ENCODE measurements around the gene STAT5B. TPM values are rescaled to one million over a fixed set of nuclear protein-coding genes. Genes with fewer than 3 reads are reported as not detected.
"Not testable (repeated sequence)": the region's sequence is repeated elsewhere in the genome, so short reads cannot be mapped to it uniquely, and the experiment has no call there.

Gene STAT5B
- 13.7 and 14.4 TPM in 2 replicates for total RNA-seq (2014; rRNA removed; shearing (Covaris generic); ENCODE audit: low replicate concordance)

DNA sequence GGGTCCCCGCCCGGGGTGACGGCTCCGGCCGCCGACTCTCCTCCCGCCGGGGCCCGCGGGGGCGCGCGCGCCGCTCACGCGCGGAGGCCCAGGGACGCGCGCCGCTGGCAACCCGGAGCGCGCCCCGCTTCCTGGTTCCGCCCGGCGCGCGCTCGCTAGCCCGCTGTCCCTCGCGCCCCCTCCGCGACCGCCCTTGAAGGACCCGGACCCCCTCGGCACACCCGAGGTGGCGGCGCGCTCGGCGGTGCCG lies at the start of gene STAT5B:
TSS of gene STAT5B (minus strand) at position 33 of the 250 bp plus-strand sequence. CDS start 44,264 bp downstream, outside the sequence.
- in situ Hi-C loops (cut with HindIII; ENCODE audit: low pct_unique_long_range_greater_than_20kb, low sequenced_read_pairs), result loop anchor here (10.0 kb wide), 1 partner anchor 71 kb away; no protein-coding TSS in a partner anchor
- peak; percentile 57 for DNase-seq (ENCODE audit: low read depth)

DNA sequence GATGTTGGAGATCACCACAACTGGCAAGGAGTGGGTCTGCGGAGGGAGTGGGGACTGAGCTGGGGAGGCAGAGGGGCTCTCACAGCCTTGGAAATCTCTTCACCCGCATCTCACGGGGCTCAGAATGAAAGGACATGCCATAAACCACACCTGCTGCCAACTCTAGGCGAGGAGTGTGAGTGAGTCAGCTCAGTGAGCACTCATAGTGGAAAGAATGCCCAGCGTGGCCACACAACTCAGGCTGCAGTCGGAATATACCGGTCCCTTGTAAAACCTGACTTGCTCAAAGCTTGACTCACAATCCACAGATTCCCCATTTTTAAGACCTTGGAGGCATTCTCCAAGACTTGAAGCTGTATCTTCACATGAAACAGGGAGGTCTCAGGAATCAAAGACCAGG lies 48.8 kb upstream of the STAT5B start:
- in situ Hi-C loops (cut with HindIII; ENCODE audit: low pct_unique_long_range_greater_than_20kb, low sequenced_read_pairs), result no loop called here
- peak; percentile 63 for DNase-seq (ENCODE audit: low read depth)

DNA sequence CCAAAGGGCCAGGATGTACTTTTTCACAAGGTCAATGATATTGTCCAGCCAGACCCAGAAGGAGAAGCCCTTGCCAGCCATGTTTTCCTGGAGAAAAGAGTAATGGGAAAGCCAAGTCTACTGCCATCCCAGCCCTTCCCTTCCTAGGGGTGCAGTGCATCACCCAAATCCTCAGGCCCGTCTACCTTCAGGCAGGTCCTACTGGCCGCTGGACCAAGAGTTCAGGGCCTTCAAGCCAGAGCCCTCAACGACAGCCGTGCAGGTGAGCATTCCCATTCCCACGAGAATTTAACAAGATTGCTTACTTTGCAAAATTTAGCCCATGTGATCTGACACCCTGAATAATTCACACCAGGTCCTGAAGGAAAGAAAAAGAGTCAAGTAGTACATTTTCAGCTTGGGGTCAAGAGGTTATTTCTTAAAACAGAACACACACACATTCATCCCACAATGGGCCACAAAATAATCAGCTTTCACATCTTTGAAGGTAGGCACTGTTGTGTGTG lies 47.1 kb upstream of the STAT5B start:
- in situ Hi-C loops (cut with HindIII; ENCODE audit: low pct_unique_long_range_greater_than_20kb, low sequenced_read_pairs), result no loop called here
- DNase-seq (ENCODE audit: low read depth), result no peak

DNA sequence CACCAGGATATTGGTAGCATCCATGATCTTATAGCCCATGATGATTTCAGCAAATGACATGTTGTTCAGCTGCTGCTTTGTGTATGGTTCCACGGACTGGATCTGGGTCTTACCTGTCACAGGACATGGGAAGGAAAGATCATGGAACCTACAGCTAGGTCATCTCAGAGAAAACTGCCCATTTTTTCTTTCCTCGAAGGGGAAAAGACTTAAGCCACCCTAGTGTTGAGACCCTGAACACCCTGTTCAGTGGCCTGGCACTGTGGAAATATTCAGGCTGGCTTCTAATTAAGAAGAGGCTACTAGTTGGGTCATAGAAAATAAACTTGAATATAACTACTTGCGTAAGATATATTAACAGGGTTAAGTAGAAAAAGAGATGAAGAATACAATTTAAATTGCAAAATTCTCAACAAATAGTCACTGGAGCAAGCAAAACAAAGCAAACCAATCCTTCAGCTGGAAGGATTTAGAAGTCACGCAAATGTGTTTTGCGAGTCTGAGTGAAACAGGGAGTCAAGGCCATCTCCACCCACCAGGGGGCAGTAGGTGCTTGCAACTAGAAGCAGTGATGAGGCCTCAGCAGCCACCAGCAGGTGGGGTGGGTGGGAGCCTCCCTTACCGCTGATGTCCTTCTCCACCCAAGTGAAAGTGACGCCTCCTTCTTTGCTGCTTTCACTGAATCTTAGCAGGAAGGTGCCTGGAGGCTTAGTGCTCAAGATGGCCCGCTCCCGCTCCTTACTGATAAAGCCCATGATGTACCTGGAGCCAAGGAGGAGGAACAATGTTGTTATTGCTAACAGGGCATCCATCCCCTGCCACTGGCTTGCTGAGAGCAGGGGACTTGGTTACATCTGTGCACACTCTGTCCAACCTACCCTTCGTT lies 46.4 kb upstream of the STAT5B start:
- in situ Hi-C loops (cut with HindIII; ENCODE audit: low pct_unique_long_range_greater_than_20kb, low sequenced_read_pairs), result no loop called here
- DNase-seq (ENCODE audit: low read depth), result peak; percentile 87

DNA sequence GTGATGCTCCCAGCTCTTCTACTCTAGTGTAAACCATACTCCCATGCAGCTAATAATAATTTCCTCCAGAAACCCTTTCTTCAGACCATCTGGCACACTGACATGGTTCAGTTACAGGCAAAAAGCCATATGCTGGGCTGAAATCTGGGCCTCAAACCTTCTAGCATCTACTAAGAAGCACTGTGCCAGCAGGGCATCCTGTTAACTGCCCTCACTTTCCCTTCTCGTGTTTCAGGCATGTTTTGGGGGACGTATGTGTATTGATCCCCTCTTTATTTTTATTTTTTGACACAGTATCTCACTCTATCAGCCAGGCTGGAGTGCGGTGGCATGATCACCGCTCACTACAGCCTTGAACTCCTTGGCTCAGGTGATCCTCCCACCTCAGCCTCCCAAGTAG lies 45.4 kb upstream of the STAT5B start:
- no peak for DNase-seq (ENCODE audit: low read depth)
- in situ Hi-C loops (cut with HindIII; ENCODE audit: low pct_unique_long_range_greater_than_20kb, low sequenced_read_pairs), result no loop called here

DNA sequence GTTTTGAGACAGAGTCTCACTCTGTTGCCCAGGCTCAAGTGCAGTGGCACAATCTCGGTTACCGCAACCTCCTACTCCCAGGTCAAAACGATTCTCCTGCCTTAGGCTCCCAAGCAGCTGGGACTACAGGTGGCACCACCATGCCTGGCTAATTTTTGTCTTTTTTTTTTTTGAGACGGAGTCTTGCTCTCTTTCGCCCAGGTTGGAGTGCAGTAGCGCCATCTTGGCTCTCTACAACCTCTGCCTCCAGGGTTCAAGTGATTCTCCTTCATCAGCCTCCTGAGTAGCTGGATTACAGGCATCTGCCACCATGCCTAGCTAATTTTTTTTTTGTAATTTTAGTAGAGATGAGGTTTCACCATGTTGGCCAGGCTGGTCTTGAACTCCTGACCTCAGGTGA lies 41.8 kb upstream of the STAT5B start:
- in situ Hi-C loops (cut with HindIII; ENCODE audit: low pct_unique_long_range_greater_than_20kb, low sequenced_read_pairs), result loop anchor here (10.0 kb wide), 1 partner anchor 53 kb away; no protein-coding TSS in a partner anchor
- DNase-seq (ENCODE audit: low read depth), result not testable (repeated sequence)

DNA sequence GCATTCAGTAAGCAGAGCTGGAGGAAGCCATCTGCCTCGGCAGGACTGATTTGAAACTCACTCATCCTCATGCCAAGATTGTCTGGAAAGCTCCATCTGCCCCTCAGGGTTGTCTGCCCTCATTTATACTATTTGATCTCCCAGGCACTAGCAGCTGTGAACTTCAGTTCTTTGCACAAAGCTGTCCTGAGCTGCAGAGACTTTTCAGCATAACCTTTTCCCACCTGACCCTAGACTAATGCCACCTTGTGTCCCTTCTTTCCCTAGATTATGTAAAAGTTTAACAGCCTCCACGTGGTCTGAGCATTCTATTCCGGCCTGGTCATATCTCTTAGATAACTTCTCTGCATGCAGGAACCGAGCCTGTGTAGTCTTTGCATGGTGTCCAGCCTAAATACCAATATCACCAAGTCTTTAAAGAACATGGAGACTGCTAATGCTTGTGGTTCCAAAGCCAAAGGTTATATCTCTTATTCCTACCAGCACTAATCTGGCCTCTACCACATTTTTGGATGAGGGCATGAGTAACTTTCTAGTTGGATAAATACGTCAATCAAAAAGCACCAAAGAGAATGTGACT lies 41.2 kb upstream of the STAT5B start:
- in situ Hi-C loops (cut with HindIII; ENCODE audit: low pct_unique_long_range_greater_than_20kb, low sequenced_read_pairs), result loop anchor here (10.0 kb wide), 1 partner anchor 53 kb away; no protein-coding TSS in a partner anchor
- DNase-seq (ENCODE audit: low read depth), result no peak

DNA sequence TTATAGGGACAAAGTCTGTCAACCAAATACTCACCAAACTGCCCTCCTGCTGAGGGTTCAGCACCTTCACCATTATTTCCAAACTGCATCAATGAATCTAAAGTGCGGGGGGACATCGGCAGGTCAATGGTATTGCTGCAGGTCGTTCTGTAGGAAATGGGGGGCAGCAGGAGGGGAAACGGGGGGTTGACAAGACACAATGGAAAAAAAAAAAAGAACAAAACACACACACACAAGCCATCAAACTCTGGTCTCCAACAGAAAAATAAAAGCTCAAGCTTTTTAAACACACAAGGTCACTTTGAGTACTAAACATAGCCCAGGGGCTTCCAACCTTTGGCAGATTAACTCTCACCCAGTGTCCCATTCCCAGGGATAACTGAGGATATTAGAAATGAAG lies 40.6 kb upstream of the STAT5B start:
- in situ Hi-C loops (cut with HindIII; ENCODE audit: low pct_unique_long_range_greater_than_20kb, low sequenced_read_pairs), result loop anchor here (10.0 kb wide), 1 partner anchor 52 kb away; no protein-coding TSS in a partner anchor
- DNase-seq (ENCODE audit: low read depth), result no peak

DNA sequence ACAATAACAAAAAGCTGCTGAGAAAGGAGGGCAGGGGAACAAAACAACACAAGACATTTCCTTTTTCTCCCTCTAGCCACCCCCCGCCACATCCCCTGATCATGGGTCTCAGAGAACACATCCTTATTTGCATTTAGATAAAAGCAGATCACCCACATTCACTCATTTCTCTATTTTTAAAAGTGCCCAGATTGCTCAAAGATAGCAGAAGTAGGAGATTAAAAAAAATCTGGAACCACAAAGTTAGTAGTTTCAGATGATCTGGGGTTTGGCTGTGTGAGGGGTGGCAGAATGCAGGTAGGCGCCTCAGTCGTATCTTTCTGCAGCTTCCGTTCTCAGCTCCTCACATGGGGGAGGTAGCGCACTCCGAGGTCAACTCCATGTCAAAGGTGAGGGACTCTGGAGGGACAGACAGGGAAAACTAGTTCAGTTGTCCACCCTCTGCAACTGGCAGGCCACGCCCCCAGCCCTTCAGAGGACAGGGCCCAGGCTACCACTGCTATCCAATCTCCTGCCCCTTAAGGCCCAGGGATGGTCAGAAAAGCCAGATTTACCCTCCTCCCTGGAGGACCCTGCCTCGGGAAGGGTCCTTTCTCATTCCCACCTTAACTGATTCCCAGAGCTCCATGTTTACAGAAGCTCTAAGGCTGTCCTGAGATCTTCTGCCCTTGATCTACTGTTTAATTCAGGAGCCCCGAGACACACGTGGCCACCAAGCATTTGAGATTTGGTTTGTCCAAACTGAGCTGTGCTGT lies 39.4 kb upstream of the STAT5B start:
- DNase-seq (ENCODE audit: low read depth), result no peak

DNA sequence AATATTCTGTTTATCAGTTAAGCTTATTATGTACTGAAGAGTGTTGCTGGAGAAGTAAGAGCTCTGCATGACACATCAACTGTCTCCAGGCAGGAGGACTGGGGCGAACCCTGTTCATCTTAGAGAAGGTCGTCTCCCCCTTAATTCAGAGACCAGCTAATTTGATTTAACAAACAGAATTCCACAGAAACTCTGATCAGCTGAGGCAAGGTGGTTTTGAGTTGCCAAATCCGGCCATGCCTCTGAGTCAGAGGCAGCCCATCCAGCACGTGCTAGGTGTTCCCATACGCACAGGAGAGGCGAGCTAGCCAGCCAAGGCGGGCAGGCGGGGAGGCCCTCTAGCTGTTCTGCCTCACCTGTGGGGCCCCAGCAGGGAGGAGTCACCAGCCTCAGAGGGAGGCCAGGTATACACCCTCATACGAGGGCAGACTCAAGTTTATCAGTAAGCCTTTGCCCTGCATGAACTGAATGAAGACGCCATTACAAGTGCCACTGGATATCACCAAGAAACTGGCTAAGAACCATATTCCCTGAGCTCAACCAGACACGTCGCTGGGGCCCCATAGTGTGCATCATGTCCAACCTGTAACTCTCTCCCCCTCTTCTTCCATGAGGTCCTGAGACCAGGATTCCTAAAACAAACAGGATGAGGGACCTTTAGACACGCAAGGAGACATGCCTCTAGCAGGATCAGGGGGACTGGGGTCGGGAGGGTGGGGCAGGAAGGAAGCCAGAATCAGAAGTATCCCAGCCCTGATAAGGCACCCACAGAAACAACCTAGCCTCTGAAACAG lies 37.8 kb upstream of the STAT5B start:
- in situ Hi-C loops (cut with HindIII; ENCODE audit: low pct_unique_long_range_greater_than_20kb, low sequenced_read_pairs), result loop anchor here (10.0 kb wide), 1 partner anchor 49 kb away; no protein-coding TSS in a partner anchor
- DNase-seq (ENCODE audit: low read depth), result no peak

More for the DNA sequence above, 39.4 kb upstream of the STAT5B start:
- in situ Hi-C loops (cut with HindIII; ENCODE audit: low pct_unique_long_range_greater_than_20kb, low sequenced_read_pairs), result loop anchor here (10.0 kb wide), 1 partner anchor 51 kb away; no protein-coding TSS in a partner anchor

DNA sequence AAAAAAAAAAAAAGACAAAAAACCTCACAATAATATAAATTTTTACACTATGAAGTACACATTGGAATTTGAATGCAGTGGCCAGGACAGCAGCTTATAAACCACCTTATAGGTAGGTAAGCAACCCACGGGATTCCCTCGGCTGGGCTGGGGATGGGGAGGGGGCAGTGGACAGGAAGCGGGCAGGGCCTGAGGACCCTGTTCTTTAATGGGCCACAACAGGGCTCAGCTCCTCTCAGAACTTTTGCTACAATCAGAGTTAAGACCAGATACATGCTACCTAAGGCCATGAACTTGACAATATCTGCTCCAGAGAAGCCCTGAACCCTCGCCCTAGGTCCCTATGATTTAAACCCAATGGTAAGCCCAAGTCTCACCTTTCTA lies 37.2 kb upstream of the STAT5B start:
- in situ Hi-C loops (cut with HindIII; ENCODE audit: low pct_unique_long_range_greater_than_20kb, low sequenced_read_pairs), result loop anchor here (10.0 kb wide), 1 partner anchor 49 kb away; no protein-coding TSS in a partner anchor
- no peak for DNase-seq (ENCODE audit: low read depth)

DNA sequence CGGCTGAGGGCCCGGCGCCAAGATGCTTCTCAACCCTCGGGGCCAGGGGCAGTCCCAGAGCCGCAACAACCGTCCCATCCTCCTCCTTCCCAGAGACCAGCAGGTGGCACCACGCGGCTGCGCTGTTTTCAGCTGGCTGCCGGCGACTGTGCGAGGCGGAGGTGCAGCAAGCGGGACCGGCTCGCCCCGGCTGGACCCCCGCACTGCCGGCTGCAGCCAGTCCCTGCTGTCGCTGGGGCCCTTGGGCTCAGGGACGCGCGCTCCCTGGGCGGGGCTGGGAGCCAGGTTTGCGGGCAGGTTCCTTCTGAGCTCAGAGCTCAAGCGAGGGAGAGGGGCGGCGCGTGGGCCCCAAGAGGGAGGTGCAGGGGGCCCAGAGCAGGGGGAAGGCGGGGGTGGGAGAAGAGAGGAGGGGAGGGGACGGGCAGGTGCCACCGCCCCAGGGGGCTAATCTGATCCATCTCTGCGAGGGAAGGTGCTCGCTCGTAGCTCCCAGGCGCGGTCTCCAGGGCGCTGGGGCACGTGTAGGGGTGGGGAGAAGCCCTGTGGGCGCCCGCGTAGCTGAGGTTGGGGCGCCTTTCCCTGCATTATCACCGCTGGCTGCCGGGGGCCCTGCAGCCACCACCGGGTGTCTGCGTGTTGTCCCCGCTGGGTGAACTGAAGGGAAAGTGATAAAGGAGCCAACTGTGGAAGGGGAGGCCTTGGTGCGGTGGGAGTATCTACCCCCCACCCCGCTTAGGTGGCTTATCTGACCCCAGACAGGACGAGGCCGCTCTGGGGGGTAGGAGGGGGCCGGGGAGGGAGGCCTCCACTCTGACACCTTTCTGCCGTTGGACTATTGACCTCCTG lies 36.3 kb upstream of the STAT5B start:
- peak; percentile 69 for DNase-seq (ENCODE audit: low read depth)
- in situ Hi-C loops (cut with HindIII; ENCODE audit: low pct_unique_long_range_greater_than_20kb, low sequenced_read_pairs), result loop anchor here (10.0 kb wide), 1 partner anchor 48 kb away; no protein-coding TSS in a partner anchor

DNA sequence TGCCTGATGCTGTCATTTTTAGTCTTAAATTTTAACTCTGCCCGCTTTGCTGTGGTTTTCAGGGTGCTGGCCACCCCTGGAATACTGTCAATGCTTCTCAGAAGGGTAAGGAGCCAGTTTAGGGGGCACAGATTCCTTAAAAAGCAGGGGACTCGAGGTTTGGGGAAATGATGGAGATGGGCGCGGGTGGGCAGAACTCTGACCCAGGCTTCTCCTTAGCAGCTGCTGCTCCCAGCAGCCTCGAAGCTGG lies 35.8 kb upstream of the STAT5B start:
- no peak for DNase-seq (ENCODE audit: low read depth)
- in situ Hi-C loops (cut with HindIII; ENCODE audit: low pct_unique_long_range_greater_than_20kb, low sequenced_read_pairs), result loop anchor here (10.0 kb wide), 1 partner anchor 47 kb away; no protein-coding TSS in a partner anchor

DNA sequence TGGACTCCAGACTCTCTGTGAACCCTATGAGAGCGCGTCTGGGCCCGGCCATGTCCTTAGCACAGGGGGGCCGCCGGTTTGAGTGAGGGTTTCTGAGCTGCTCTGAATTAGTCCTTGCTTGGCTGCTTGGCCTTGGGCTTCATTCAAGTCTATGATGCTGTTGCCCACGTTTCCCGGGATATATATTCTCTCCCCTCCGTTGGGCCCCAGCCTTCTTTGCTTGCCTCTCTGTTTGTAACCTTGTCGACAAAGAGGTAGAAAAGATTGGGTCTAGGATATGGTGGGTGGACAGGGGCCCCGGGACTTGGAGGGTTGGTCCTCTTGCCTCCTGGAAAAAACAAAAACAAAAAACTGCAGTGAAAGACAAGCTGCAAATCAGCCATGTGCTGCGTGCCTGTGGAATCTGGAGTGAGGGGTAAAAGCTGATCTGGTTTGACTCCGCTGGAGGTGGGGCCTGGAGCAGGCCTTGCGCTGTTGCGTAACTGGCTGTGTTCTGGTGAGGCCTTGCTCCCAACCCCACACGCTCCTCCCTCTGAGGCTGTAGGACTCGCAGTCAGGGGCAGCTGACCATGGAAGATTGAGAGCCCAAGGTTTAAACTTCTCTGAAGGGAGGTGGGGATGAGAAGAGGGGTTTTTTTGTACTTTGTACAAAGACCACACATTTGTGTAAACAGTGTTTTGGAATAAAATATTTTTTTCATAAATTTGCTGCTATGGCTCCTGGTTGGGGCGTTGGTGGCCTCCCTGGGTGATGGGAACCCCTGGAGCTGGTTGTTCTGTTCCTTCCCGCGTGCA lies 35.2 kb upstream of the STAT5B start:
- in situ Hi-C loops (cut with HindIII; ENCODE audit: low pct_unique_long_range_greater_than_20kb, low sequenced_read_pairs), result loop anchor here (10.0 kb wide), 1 partner anchor 47 kb away; no protein-coding TSS in a partner anchor
- DNase-seq (ENCODE audit: low read depth), result no peak

DNA sequence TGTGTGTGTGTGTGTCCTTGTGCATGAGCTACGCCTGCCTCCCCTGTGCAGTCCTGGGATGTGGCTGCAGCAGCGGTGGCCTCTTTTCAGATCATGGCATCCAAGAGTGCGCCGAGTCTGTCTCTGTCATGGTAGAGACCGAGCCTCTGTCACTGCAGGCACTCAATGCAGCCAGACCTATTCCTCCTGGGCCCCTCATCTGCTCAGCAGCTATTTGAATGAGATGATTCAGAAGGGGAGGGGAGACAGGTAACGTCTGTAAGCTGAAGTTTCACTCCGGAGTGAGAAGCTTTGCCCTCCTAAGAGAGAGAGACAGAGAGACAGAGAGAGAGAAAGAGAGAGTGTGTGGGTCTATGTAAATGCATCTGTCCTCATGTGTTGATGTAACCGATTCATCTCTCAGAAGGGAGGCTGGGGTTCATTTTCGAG lies 34.6 kb upstream of the STAT5B start:
- no peak for DNase-seq (ENCODE audit: low read depth)
- in situ Hi-C loops (cut with HindIII; ENCODE audit: low pct_unique_long_range_greater_than_20kb, low sequenced_read_pairs), result loop anchor here (10.0 kb wide), 1 partner anchor 46 kb away; no protein-coding TSS in a partner anchor
